Neutrophil (primary cell): ENCODE results near the gene FASN.

Experiments
- H3K27ac ChIP-seq: fragments of 200-600 bp; sonication (generic); 2 replicates; pipeline ENCODE4 v1.5.1; 2016; ENCODE audit warnings: mild to moderate bottlenecking, moderate library complexity
- H3K27me3 ChIP-seq: fragments of 200-600 bp; sonication (generic); 2 replicates; pipeline ENCODE4 v1.6.0; 2016; ENCODE audit warnings: mild to moderate bottlenecking
- H3K36me3 ChIP-seq: fragments of 200-600 bp; sonication (generic); 2 replicates; pipeline ENCODE4 v1.5.1; 2017
- H3K4me1 ChIP-seq, 2 experiments: fragments of 200-600 bp in 1 of 2; sonication (generic) in 1 of 2; 1 replicate in 1 of 2; 2 replicates in 1 of 2; pipeline versions ENCODE4 v1.5.1 to v1.6.1; 2013 to 2016; ENCODE audit warnings: low read depth in 1 of 2, low read length in 1 of 2, mild to moderate bottlenecking in 1 of 2, moderate library complexity in 1 of 2; ENCODE audit not compliant: control insufficient read depth in 1 of 2, insufficient read depth in 1 of 2
- H3K4me3 ChIP-seq, 2 experiments: fragments of 200-600 bp in 1 of 2; sonication (generic) in 1 of 2; 1 replicate in 1 of 2; 2 replicates in 1 of 2; pipeline ENCODE4 v1.5.1; 2013 to 2016; ENCODE audit warnings: low read depth in 1 of 2, low read length in 1 of 2, mild to moderate bottlenecking in 1 of 2, moderate library complexity in 1 of 2
- H3K9me3 ChIP-seq: fragments of 200-600 bp; sonication (generic); 2 replicates; pipeline ENCODE4 v1.5.1; 2016
- TF ChIP-seq, protein P1 (sequence below): fragments of 200-600 bp; sonication (generic); IDR thresholded peaks from 2 replicates; pipeline ENCODE4 v1.5.1; 2016; ENCODE audit warnings: antibody characterized with exemption

The FASN gene

GRCh38 chr17:82054351-82055022 is 43.5 kb downstream of the FASN start:
- Histone ChIP-seq H3K4me1 (peaks cover 15 to 21% of the 10 kb centered on the region in 2 experiments), H3K36me3 (peaks cover 63% of the 10 kb centered on the region), H3K9me3 (no peaks in the 10 kb centered on the region), H3K27me3 (no peaks in the 10 kb centered on the region), H3K27ac (no peak overlapping the region), H3K4me3 (no peak overlapping the region)
- TF ChIP-seq, protein P1, sequence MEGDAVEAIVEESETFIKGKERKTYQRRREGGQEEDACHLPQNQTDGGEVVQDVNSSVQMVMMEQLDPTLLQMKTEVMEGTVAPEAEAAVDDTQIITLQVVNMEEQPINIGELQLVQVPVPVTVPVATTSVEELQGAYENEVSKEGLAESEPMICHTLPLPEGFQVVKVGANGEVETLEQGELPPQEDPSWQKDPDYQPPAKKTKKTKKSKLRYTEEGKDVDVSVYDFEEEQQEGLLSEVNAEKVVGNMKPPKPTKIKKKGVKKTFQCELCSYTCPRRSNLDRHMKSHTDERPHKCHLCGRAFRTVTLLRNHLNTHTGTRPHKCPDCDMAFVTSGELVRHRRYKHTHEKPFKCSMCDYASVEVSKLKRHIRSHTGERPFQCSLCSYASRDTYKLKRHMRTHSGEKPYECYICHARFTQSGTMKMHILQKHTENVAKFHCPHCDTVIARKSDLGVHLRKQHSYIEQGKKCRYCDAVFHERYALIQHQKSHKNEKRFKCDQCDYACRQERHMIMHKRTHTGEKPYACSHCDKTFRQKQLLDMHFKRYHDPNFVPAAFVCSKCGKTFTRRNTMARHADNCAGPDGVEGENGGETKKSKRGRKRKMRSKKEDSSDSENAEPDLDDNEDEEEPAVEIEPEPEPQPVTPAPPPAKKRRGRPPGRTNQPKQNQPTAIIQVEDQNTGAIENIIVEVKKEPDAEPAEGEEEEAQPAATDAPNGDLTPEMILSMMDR = no peak

- no peak overlapping the region for H3K27ac ChIP-seq
- H3K27me3 ChIP-seq = no peaks in the 10 kb centered on the region
- H3K9me3 ChIP-seq = no peaks in the 10 kb centered on the region
- H3K4me1 ChIP-seq = peaks cover 15 to 21% of the 10 kb centered on the region in 2 experiments
- TF ChIP-seq, protein P1 = no peak
- H3K4me3 ChIP-seq = no peak overlapping the region
- H3K36me3 ChIP-seq = peaks cover 62% of the 10 kb centered on the region
These were observed 44.3 kb downstream of the FASN start for GRCh38 chr17:82053556-82054263.

- no peak overlapping the region for H3K27ac ChIP-seq
These were observed 44.9 kb downstream of the FASN start for GRCh38 chr17:82053130-82053529.

DNA sequence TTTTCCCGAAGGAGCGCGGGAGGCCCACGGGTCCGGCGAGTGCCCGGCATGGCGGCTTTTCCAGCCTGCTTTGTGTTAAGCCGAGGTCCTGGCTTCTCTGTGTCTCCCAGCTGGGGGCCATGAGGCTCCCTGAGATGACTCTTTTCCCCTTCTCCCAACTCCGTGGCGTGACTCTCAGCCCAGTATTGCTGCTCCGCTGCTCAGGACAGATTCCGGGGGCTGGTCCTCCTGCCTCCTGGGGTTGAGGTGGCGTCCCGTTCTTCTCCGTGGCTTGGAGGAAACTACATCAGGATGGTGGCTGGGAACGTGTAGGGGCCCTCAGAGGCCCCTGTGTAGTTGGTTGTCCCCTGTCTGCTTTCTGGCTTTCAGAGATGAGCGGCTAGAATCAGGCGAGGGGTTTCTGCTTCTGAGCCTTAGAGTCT is 45.4 kb downstream of the FASN start:
- H3K36me3 ChIP-seq = peaks cover 62% of the 10 kb centered on the region
- TF ChIP-seq, protein P1 = no peak
- H3K4me1 ChIP-seq = peaks cover 15 to 21% of the 10 kb centered on the region in 2 experiments
- H3K27me3 ChIP-seq = no peaks in the 10 kb centered on the region
- H3K4me3 ChIP-seq = peak overlapping the region; percentile 64 to 65
- no peak overlapping the region for H3K27ac ChIP-seq
- H3K9me3 ChIP-seq = no peaks in the 10 kb centered on the region

More at GRCh38 chr17:82053130-82053529, 44.9 kb downstream of the FASN start:
- TF ChIP-seq, protein P1 = no peak
- Histone ChIP-seq H3K27me3 (no peaks in the 10 kb centered on the region), H3K4me1 (peaks cover 15 to 21% of the 10 kb centered on the region in 2 experiments), H3K4me3 (no peak overlapping the region), H3K36me3 (peaks cover 62% of the 10 kb centered on the region), H3K9me3 (no peaks in the 10 kb centered on the region)

DNA sequence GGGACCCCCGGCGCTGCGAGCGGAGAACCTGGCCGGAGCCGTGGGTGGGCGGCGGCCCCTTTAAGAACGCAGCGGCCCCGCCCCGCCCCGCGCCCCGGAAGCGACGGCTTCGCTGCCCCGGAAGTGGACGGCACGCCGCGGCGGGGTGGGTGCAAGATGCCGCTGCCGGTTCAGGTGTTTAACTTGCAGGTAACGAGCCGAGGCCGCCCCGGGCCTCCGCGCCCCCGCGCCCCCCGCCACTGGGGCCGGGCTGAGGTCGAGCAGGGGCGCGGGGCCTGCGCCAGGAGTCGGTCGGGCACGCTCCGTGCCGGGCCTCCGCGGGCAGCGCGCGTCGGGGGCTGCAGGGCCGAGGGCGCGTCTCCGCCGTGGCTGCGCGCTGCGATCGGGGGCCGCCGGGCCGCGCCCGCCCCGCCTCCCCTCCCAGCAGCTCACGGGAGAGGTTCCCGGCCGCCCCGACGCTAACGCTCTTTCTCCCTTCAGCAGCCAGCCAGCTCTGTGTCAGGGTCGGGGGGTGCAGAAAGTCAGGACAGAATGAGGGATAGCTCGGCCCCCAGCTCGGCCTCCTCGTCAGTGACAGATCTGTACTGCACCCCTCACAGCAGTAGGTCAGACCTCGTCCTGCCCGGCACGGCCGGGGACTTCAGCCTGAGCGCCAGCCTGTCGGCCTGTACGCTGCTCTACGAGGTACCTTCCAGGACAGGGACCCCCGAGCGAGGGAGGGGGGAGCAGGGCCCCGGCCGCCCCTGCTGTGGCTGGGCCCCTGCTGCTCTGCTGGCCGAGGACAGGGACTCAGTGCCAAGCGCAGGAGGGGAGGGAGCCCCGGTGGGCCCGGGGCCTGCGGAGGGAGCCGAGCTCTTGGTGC is 46.0 kb downstream of the FASN start, which contains the start of the genes GPS1 and RFNG:
GPS1 (plus strand) TSS at position 123 of the 862 bp plus-strand sequence; CDS start at position 157, 34 bp downstream.
RFNG (minus strand) TSS at position 36 of the 862 bp plus-strand sequence. CDS start 45 bp downstream, outside the sequence.
- Histone ChIP-seq H3K9me3 (no peaks in the 10 kb centered on the region), H3K27me3 (no peaks in the 10 kb centered on the region), H3K4me1 (peaks cover 15 to 21% of the 10 kb centered on the region in 2 experiments), H3K4me3 (peak within 1 kb of the TSS; percentile 64 to 65), H3K27ac (peak within 1 kb of the TSS; percentile 57), H3K36me3 (peaks cover 62% of the 10 kb centered on the region)
- TF ChIP-seq, protein P1 = no peak
